Measurements from ENCODE around the gene SH2D3C. TPM values are rescaled to one million over a fixed set of nuclear protein-coding genes. Genes with fewer than 3 reads are reported as not detected.

SH2D3C gene
- total RNA-seq, 4 donors from 2014 or later: 6.1 to 12.1 (median 8.5) TPM

DNA sequence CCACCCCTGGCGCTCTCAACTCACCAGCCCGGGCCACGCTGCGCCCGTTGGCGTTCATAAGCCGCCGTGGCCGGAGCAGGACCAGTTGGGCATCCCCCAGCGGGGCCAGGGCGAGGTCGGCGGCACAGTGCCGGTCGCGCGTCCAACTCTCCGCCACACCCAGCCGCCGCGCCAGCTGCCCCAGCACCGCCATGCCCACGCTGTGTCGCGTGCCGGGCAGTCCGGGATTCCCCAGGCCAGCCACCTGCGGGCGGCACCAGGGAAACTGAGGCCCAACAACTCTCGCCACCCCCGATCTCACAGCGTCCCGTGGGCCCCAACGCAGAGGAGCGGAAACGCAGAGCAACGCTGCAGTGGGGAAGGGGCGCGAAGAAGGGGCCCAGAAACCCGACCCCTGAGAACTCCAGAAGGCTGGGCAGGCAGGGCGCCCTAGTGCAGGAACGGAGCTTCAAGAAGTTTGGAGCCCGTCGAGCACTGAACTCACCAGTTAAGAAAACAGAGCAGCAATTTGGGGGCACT, 63.5 kb downstream of the SH2D3C start:
- no peak for TF ChIP-seq POLR2AphosphoS5 (IDR thresholded peaks at IDR 0.05)
- no peak for TF ChIP-seq POLR2A (IDR thresholded peaks at IDR 0.05)
- TF ChIP-seq, protein P1, sequence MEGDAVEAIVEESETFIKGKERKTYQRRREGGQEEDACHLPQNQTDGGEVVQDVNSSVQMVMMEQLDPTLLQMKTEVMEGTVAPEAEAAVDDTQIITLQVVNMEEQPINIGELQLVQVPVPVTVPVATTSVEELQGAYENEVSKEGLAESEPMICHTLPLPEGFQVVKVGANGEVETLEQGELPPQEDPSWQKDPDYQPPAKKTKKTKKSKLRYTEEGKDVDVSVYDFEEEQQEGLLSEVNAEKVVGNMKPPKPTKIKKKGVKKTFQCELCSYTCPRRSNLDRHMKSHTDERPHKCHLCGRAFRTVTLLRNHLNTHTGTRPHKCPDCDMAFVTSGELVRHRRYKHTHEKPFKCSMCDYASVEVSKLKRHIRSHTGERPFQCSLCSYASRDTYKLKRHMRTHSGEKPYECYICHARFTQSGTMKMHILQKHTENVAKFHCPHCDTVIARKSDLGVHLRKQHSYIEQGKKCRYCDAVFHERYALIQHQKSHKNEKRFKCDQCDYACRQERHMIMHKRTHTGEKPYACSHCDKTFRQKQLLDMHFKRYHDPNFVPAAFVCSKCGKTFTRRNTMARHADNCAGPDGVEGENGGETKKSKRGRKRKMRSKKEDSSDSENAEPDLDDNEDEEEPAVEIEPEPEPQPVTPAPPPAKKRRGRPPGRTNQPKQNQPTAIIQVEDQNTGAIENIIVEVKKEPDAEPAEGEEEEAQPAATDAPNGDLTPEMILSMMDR (IDR thresholded peaks at IDR 0.05): no peak
- TF ChIP-seq EP300 (IDR thresholded peaks at IDR 0.05): no peak
- Histone ChIP-seq H3K27ac (peak overlapping the region in 3 of 4 donors; percentile 85 to 88 (median 85)), H3K4me3 (peak overlapping the region; percentile 46 to 78), H3K27me3 (no peaks in the 10 kb centered on the region), H3K36me3 (peaks cover 0 to 13% of the 10 kb centered on the region in 2 donors), H3K4me1 (peaks cover 0 to 22% (median 11%) of the 10 kb centered on the region in 3 donors), H3K9me3 (no peaks in the 10 kb centered on the region)
- 0% methylated on average over 8 of the region's 44 CpGs; no CpG with 5 or more reads in 1 of the 2 donors for WGBS, 2 donors (ENCODE audit: low coverage in 1 of 2)
- no peak for ATAC-seq

DNA sequence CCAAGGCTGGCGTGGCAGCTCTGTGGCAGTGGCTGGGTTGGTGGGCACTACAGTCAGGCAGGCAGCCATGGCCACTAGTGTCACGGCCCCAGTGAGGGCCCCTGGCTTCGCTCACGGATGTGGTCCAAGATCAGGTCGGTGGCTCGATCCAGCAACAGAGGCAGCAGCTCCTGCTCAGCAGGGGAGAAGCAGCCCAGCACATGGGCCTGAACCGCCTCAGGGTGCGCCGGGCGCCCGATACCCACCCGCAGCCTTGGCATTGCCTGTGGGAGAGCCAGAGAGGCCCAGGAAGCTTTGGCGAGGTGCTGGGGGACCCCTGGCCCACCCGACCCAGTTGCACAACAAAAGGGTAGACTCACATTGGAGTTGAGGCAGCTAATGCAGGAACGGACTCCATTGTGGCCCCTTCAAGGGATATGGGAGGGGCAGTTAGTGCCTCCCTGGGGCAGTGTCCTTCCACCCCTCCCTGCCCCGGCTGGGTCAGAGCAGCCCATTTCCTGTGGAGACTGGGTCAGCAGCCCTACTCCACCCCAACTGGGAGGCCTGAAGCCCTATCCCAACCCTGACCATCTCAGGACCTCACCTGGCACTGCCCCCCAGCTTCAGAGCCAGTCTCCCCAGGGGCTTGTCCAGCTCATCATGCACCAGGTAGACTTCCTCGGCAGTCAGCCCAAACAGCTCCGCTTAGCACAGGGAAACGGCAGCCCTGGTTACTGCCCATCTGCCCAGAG, 64.3 kb downstream of the SH2D3C start:
- Histone ChIP-seq H3K36me3 (peaks cover 0 to 13% of the 10 kb centered on the region in 2 donors), H3K9me3 (no peaks in the 10 kb centered on the region), H3K4me3 (peak overlapping the region in 1 of 2 donors; percentile 78), H3K4me1 (peaks cover 0 to 22% (median 11%) of the 10 kb centered on the region in 3 donors), H3K27ac (no peak overlapping the region), H3K27me3 (no peaks in the 10 kb centered on the region)
- no CpG with 5 or more reads among the region's 19 CpGs for WGBS, 2 donors (ENCODE audit: low coverage in 1 of 2)
- TF ChIP-seq POLR2A (IDR thresholded peaks at IDR 0.05) (no peak), EP300 (IDR thresholded peaks at IDR 0.05) (no peak)
- TF ChIP-seq, protein P1 (IDR thresholded peaks at IDR 0.05): no peak
- no peak for ATAC-seq

DNA sequence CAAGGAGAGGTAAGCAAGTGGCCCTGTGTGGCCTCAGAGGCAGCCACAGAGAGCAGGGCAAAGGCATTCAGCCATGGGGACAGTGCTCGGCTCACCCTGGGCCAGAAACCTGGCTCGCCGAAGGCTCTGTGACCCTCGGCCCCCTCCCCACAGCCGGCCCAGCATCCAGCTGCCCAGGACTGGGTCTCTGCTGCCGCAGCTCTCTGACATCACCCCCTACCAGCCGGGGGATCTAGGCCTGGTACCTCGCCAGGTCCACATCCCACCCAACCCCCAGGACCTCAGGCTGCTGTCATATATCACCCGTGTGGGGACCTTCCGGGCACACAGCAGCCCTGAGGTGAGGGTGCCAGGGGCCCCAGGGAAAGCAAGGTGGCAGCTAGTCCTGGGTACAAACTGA, 65.6 kb downstream of the SH2D3C start:
- peaks cover 0 to 13% of the 10 kb centered on the region in 2 donors for H3K36me3 ChIP-seq
- no peak overlapping the region for H3K27ac ChIP-seq
- ATAC-seq: no peak
- H3K9me3 ChIP-seq: no peaks in the 10 kb centered on the region
- H3K4me3 ChIP-seq: no peak overlapping the region
- 100% methylated on average over 6 of the region's 10 CpGs; no CpG with 5 or more reads in 1 of the 2 donors for WGBS, 2 donors (ENCODE audit: low coverage in 1 of 2)
- TF ChIP-seq POLR2AphosphoS5 (IDR thresholded peaks at IDR 0.05) (no peak), EP300 (IDR thresholded peaks at IDR 0.05) (no peak), POLR2A (IDR thresholded peaks at IDR 0.05) (no peak)
- TF ChIP-seq, protein P1 (IDR thresholded peaks at IDR 0.05): no peak
- H3K4me1 ChIP-seq: peaks cover 0 to 22% (median 11%) of the 10 kb centered on the region in 3 donors
- H3K27me3 ChIP-seq: no peaks in the 10 kb centered on the region

DNA sequence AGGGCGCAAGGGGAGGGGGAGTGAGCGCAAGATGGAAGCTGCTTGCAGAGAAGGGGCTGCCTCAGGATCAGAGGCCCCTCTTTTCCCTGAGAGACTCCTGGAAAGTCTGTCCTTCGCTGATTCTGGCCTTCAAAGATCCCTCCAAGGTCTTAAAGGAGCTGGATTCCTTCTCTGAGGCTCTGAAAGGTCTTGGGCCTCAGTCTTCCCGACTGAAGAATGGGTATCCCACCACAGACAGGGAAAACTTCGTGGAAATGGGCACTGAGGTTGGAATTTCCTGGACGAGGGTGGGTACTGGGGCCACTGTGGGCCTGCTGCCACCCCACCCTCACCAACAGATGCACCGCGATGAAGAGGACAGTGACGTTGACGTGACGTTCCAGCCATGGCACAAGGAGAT, 66.1 kb downstream of the SH2D3C start:
- no peak for ATAC-seq
- TF ChIP-seq POLR2AphosphoS5 (IDR thresholded peaks at IDR 0.05): no peak
- Histone ChIP-seq H3K27ac (no peak overlapping the region), H3K9me3 (no peaks in the 10 kb centered on the region), H3K36me3 (peaks cover 0 to 13% of the 10 kb centered on the region in 2 donors), H3K4me1 (peaks cover 0 to 22% (median 11%) of the 10 kb centered on the region in 3 donors), H3K27me3 (no peaks in the 10 kb centered on the region), H3K4me3 (no peak overlapping the region)
- WGBS, 2 donors (ENCODE audit: low coverage in 1 of 2): 70% methylated on average over 2 of the region's 11 CpGs; no CpG with 5 or more reads in 1 of the 2 donors

DNA sequence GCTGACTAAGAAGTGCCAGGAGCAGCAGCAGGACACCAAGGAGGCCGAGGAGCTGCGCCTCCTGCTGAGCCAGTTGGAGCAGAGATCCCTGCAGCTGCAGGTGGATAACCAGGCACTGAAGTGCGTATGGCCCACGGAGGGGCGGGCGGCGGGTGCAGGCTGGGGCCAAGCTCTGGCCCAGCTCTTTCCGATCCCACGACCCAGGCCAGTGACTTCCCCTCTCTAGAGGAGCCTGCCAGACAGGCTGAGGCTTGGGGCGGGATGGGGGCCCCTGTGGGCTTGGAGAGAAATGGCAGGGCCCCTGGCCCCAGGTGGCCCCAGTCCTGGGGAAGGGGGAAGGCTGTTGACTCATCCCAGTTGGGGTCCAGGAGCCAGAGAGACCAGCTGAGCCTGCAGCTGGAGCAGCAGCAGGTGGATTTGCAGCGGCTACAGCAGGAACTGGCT, 66.6 kb downstream of the SH2D3C start:
- WGBS, 2 donors (ENCODE audit: low coverage in 1 of 2): no CpG with 5 or more reads among the region's 11 CpGs
- H3K4me3 ChIP-seq: no peak overlapping the region

More for the DNA sequence above, 66.6 kb downstream of the SH2D3C start:
- Histone ChIP-seq H3K4me1 (peaks cover 0 to 22% (median 11%) of the 10 kb centered on the region in 3 donors), H3K9me3 (no peaks in the 10 kb centered on the region), H3K27ac (no peak overlapping the region), H3K27me3 (no peaks in the 10 kb centered on the region), H3K36me3 (peaks cover 0 to 13% of the 10 kb centered on the region in 2 donors)
- TF ChIP-seq POLR2AphosphoS5 (IDR thresholded peaks at IDR 0.05): no peak
- TF ChIP-seq EP300 (IDR thresholded peaks at IDR 0.05): no peak
- TF ChIP-seq, protein P1 (IDR thresholded peaks at IDR 0.05): no peak
- no peak for TF ChIP-seq POLR2A (IDR thresholded peaks at IDR 0.05)
- no peak for ATAC-seq
